ENCODE results near the gene SH2D4B.

DNA sequence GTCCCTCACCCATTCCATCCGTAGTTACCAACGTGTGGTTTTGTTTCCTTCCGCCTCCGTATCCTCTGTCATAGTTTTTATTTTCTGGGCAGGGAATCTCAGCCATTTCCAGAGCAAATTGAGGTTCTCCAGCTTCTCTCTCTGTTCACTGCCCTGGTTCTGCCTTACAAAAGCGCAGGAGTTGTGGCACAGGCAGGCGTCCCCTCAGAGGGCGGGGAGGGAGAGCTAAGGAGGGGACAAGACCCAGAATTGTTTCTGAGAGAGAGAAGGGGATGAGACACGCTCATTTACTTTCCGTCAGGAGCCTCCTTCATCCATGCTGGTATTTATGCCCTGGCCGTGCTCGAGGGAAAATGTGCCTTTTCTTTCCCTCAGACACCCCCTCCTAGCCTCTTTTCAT is 71.0 kb downstream of the SH2D4B start:
- no peak for TF ChIP-seq CTCF (IDR thresholded peaks at IDR 0.05 in 2 of 3, conservative IDR thresholded peaks at IDR 0.05 in 1 of 3; ENCODE audit: control insufficient read depth in 2 of 3, extremely low read depth in 1 of 3, insufficient read depth in 1 of 3, low read depth in 3 of 3, low read length in 3 of 3)
- no peak for TF ChIP-seq BHLHE40 (IDR thresholded peaks at IDR 0.05; ENCODE audit: borderline replicate concordance in 1 of 2, low read depth in 2 of 2, low read length in 1 of 2)
- TF ChIP-seq IRF4 (IDR thresholded peaks at IDR 0.05; ENCODE audit: low read depth, low read length): no peak
- TF ChIP-seq CHD2 (IDR thresholded peaks at IDR 0.05; ENCODE audit: borderline replicate concordance, low read depth, low read length): no peak
- TF ChIP-seq ZNF274 (IDR thresholded peaks at IDR 0.05; ENCODE audit: insufficient read depth, insufficient read length): no peak
- no peak for TF ChIP-seq TCF3 (IDR thresholded peaks at IDR 0.05; ENCODE audit: borderline replicate concordance, insufficient read depth, low read depth, low read length)
- TF ChIP-seq POLR2A (IDR thresholded peaks at IDR 0.05; ENCODE audit: low read depth, low read length): no peak
